A172 (cell line): ENCODE data around the gene SEZ6L. TPM values are rescaled to one million over a fixed set of nuclear protein-coding genes. Genes with fewer than 3 reads are reported as not detected.
"Not testable (repeated sequence)": the region's sequence is repeated elsewhere in the genome, so short reads cannot be mapped to it uniquely, and the experiment has no call there.

Experiments used
- DNase-seq: peaks from one replicate; pipeline ENCODE4 v3.0.0-alpha.2; 2015; ENCODE audit warnings: low spot score
- total RNA-seq: library from RNA; depleted of rRNA; stranded (reverse); fragments of >200 nt; shearing (Covaris generic); gene quantifications from 2 replicates; pipeline ENCODE4 v1.2.3, GENCODE V29; 2014

SEZ6L gene
- total RNA-seq, 1 experiment from 2014 or later, result not detected

DNA sequence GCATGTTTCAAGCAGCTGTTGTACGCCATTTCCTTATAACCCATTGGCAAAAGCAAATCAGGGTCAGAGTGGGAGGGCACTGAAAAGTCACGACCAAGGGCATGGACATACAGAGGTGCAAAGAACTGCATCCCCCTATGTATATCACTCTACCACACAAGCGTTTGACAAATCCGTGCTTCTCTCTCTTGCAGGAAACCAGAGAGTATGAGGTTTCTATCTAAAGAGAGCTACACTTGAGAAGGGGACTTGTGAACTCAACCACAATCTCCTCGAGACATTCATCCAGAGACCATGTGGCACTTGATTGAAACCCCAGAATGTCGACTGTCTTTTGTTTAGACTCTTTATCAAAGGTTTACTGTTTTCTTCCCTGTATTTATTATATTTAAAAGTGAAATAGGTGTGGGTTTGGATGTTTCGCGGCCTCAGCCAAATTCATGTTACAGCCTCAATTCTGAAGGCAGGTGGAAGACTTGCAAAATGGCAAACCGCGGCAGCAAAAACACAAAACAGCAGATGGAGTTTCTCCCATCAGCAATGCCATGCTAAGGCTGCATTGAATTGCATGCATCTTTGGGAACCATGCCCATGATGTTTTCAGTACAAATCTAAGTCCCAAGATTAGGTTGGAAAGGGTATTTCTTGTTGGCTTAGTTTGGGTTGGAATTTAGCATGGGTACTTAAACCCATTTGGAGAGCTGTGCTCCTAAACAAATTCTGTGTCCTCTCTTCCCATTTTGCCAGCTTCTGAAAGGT lies 211.0 kb downstream of the SEZ6L start:
- DNase-seq, result no peak

- DNase-seq, result no peak
Observed at GRCh38 chr22:26382782-26383181, 213.5 kb downstream of the SEZ6L start.

DNA sequence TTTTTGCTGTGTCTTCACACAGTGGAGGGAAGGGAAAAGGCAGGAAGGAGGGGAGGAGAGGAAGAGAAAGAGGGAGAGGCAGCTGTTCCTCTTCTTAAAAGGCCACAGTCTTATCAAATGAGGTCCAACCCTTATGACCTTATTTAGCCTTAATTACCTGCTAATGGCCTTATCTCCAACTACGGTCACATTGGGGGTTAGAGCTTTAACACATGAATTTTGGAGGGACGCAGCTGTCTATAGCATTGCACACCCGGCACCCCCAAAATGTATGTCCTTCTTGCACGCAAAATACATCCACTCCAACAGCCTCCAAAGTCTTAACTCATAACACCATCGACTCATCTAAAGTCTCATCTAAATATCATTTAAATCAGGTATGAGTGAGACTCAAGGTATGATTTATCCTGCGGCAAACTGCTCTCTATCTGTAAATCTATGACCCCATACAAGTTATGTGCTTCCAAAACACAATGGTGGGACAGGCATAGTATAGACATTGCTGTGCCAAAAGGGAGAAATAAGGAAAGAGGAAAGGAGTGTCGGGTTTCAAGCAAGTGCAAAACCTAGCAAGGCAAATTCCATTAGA lies 214.8 kb downstream of the SEZ6L start:
- no peak for DNase-seq

DNA sequence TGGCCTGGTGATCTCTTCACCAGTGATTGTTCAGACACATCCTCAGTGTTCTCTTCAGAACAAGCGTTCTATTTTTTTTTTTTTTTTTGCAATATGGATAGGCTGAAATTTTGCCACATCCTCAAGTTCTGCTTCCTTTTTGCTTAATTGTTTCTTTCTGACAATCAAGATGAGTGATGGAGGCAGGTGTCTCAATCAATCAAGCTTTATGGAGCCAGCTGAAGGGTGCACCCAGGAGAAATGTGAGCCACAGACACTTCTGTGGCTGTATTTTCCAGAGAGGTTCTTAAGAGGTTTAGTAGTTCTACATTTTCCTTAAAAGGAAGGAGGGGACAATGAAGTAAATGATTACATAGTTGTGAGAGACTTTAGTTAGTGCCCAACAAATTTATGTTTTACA lies 215.9 kb downstream of the SEZ6L start:
- DNase-seq, result no peak

DNA sequence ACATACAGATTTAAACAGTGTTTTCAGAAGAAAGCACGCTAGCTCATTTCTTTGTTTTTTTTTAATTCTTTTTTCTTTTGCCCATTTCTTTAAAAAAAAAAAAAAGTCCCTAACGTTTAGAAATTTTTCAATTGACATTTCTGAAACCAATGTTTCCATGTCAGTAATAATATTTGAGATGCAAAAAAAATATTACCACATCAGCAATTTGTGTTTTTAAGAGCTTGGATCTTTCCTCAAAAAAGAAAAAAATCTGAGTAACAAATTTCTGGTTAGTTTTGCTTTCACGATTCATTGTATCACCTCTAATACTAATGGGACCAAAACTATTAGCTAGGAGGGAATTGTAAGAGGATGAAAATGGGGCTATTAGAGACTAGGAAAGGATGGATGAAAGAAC lies 219.9 kb downstream of the SEZ6L start:
- no peak for DNase-seq

GRCh38 chr22:26391091-26391490 lies 221.8 kb downstream of the SEZ6L start:
- no peak for DNase-seq

DNA sequence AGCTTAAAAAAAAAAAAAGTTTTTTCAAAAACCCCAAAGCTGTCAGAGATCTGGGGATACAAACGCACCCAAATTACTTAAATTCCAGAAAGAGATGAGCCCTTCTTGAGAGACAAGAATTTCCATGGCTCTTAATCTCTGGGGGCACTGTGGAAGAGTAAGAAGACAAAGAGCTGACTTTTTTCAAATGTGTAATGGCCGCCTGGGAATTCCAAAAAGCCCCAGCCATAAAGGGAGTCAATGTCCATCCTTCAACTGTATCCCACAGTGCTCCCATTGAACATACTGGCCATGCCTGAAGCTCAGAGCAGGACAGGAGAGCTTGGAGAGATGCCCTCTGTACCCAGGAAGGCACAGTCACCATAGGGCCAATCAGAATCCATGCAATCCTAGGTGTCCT lies 222.4 kb downstream of the SEZ6L start:
- no peak for DNase-seq

DNA sequence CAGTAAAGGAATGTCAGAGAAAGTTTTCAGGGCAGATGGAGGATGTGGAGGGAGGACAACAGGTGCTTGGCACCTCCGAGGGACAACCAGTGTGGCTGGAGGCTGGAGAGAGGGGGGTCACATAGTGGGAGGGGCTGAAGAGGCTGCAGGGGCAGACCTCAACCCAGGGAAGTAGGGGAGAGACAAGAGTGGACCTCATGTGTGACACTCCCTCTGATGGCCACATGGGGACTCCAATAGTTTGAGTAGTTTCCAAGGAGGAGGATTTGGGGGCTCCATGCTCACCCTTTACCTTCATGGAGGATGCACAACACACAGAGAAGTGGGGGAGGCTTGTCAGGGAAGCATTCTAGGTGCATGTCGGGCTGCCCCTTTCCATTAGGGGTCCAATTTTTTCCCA lies 224.7 kb downstream of the SEZ6L start:
- DNase-seq, result no peak

- no peak for DNase-seq
Observed at GRCh38 chr22:26394777-26395176, 225.5 kb downstream of the SEZ6L start.

- DNase-seq, result no peak
Observed at GRCh38 chr22:26395926-26396325, 226.7 kb downstream of the SEZ6L start.

DNA sequence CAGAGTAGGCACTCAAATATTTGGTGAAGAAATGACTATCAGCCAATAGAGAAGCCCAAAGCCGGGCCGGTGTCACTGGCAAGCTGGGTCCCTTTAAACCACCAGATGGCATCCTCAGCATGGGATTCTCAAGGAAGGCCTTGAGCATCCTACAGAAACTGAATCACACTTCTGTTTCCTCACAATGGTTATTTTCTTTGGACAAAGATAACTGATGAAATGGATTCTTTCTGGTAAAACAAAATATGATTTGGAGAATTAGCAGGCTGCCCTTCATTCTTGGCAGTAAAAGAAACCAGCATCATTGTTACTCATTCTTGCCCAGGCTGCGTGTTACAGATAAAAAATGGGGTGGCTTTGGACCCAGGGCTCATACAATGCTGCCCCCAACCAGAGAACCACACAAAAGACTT lies 229.5 kb downstream of the SEZ6L start:
- DNase-seq, result peak; percentile 55

GRCh38 chr22:26399289-26399688 lies 230.0 kb downstream of the SEZ6L start:
- no peak for DNase-seq

GRCh38 chr22:26401726-26402125 lies 232.5 kb downstream of the SEZ6L start:
- DNase-seq, result no peak

GRCh38 chr22:26404851-26405421 lies 235.7 kb downstream of the SEZ6L start:
- DNase-seq, result no peak

GRCh38 chr22:26406118-26406517 lies 236.9 kb downstream of the SEZ6L start:
- DNase-seq, result peak; percentile 40

- DNase-seq, result not testable (repeated sequence)
Observed at GRCh38 chr22:26408562-26409220, 239.4 kb downstream of the SEZ6L start.

DNA sequence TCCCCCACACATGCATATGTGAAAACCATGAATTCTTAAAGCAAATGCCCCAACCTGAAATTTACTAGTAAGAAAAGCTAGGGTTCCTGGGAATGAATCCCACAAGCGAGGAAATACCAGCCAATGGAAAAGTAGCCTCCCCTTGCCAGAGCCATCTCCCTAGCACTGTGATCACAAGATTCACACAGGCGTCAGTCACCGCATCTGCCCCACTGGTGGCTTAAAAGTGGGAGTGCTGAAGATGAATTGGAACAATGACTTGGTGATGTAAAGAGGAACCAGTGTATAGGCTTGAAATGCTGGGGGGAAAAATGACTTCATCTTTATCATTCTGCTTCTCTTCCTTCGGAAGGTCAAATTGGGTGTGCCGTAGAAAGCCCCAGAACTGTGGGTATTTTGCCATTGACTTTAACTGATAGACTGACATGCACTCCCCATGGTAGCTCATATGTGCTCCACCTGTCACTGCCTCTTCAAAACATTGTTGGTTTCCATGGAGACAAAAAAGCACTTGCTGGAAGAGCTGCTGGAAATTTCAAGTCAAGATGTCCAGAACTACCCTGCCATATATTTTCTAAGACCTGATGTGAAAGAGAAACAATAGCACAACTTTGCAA lies 240.6 kb downstream of the SEZ6L start:
- DNase-seq, result no peak

DNA sequence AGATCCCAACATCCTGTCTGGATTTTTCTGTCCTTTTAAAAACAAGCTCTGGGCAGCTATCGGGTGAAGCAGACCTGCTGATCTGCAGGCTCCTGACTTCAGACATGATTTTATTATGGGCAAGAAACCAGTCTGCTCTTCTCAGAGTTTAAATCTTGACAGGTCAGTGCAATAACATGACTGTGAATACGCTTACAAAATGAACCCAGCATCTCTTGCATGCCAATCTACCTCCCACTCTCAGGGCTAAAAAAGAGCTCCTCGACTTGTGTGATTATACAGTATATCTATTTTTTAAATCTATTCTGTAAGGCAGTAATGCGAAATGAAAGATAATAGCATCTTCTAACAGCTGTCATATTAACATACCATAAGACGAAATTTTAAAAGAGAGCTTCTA lies 241.1 kb downstream of the SEZ6L start:
- no peak for DNase-seq

GRCh38 chr22:26414347-26414746 lies 245.1 kb downstream of the SEZ6L start:
- DNase-seq, result no peak

- no peak for DNase-seq
Observed at GRCh38 chr22:26416256-26416655, 247.0 kb downstream of the SEZ6L start.

DNA sequence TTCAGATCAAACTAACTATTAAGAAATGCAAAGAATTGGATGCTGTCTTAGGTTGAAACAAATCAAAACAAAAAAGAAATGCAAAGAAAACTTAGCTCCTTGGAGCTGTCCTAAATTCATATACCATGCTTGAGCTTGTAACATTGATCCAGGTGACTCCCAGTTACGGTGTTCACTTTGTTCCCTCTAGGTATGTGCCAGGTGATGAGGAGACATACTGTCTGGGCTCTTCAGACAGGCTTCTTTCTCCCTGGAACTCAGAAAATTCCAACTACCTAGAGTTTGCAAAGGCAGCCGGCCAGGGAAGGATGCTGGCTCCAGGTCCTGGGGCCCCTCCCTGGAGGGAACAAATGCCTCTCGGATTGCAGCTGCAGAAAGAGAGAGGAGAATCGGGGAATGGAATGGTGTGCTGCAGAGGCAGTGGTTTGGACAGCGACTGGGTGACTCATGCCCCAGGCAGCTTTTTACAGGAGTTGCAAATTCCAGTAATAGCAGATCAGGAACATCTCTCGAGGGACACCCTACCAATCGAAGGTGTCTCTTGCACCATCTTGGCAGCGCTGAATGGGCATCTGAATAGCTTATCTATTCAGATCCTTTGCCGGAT lies 247.5 kb downstream of the SEZ6L start:
- DNase-seq, result peak; percentile 73

GRCh38 chr22:26417406-26417805 lies 248.1 kb downstream of the SEZ6L start:
- peak; percentile 4 for DNase-seq
